H1 (cell line): ENCODE results near the gene FKRP. TPM values are rescaled to one million over a fixed set of nuclear protein-coding genes. Genes with fewer than 3 reads are reported as not detected.
A peak's percentile ranks its signal among the peaks of the same experiment; 100 is the strongest.

Experiments used
- CTCF ChIA-PET: fragments of 300-600 bp; sonication (Branson Sonifier 250); formaldehyde crosslinking; loops from one replicate; lab custom pipeline; 2021; ENCODE audit not compliant: partially characterized antibody; lab: Charles Lee
- POLR2A ChIA-PET: fragments of 300-600 bp; sonication (Branson Sonifier 250); formaldehyde crosslinking; loops from one replicate; lab custom pipeline; 2021; ENCODE audit warnings: inconsistent platforms; ENCODE audit not compliant: partially characterized antibody; lab: Charles Lee
- DNase-seq, 2 experiments: peaks; one replicate each; pipeline versions ENCODE4 v3.0.0 to v3.0.0-alpha.2; 2010 to 2022; ENCODE audit warnings: low spot score in 2 of 2, low read depth in 1 of 2, mixed read lengths in 1 of 2
- FAIRE-seq: peaks from 2 replicates; lab custom pipeline; 2011; peaks lifted over from hg19 to GRCh38; lab: Jason Lieb, UNC
- H2AFZ ChIP-seq: 2 replicates; pipeline ENCODE4 v1.8.1; 2012; ENCODE audit warnings: low read length, inconsistent platforms
- H2AK5ac ChIP-seq: 2 replicates; pipeline ENCODE4 v1.6.1; 2013; ENCODE audit warnings: low read depth, low read length
- H2BK120ac ChIP-seq: replicated peaks from 2 replicates; pipeline ENCODE3; 2013; ENCODE audit warnings: low read depth, low read length, inconsistent platforms
- H2BK12ac ChIP-seq: 2 replicates; pipeline ENCODE4 v1.6.1; 2013; ENCODE audit warnings: low read depth, low read length
- H2BK15ac ChIP-seq: 2 replicates; pipeline ENCODE4 v1.6.1; 2013; ENCODE audit warnings: low read length
- H2BK20ac ChIP-seq: 2 replicates; pipeline ENCODE4 v1.6.1; 2013; ENCODE audit warnings: low read length
- H2BK5ac ChIP-seq: 2 replicates; pipeline ENCODE4 v1.6.1; 2013; ENCODE audit warnings: low read depth, low read length
- H3K14ac ChIP-seq: 2 replicates; pipeline ENCODE4 v1.6.1; 2013; ENCODE audit warnings: inconsistent platforms; ENCODE audit not compliant: insufficient read length
- H3K18ac ChIP-seq: 2 replicates; pipeline ENCODE4 v1.6.1; 2013; ENCODE audit warnings: low read length; ENCODE audit errors: extremely low read depth
- H3K23ac ChIP-seq: 2 replicates; pipeline ENCODE4 v1.6.1; 2013; ENCODE audit warnings: inconsistent platforms; ENCODE audit not compliant: insufficient read length
- H3K23me2 ChIP-seq: 2 replicates; pipeline ENCODE4 v1.6.1; 2013; ENCODE audit warnings: low read depth, low read length
- H3K27ac ChIP-seq: 2 replicates; pipeline ENCODE4 v1.6.1; 2011; ENCODE audit warnings: low read depth, low read length, inconsistent platforms
- H3K27me3 ChIP-seq, 4 experiments: replicated peaks in 1 of 4; 1 replicate in 1 of 4; 2 replicates in 3 of 4; pipeline versions ENCODE4 v1.6.1 to v1.8.1; 2011 to 2013; ENCODE audit warnings: low read length in 3 of 4, mild to moderate bottlenecking in 3 of 4, inconsistent platforms in 2 of 4, mixed read lengths in 2 of 4, moderate library complexity in 1 of 4; ENCODE audit not compliant: control insufficient read depth in 3 of 4, insufficient read depth in 3 of 4; ENCODE audit errors: extremely low read depth in 1 of 4
- H3K36me3 ChIP-seq, 4 experiments: 2 replicates each; pipeline versions ENCODE4 v1.6.1 to v1.8.1; 2011 to 2013; ENCODE audit warnings: mild to moderate bottlenecking in 4 of 4, low read length in 3 of 4, moderate library complexity in 2 of 4, control low read depth in 1 of 4, inconsistent platforms in 1 of 4; ENCODE audit not compliant: insufficient read depth in 4 of 4, control insufficient read depth in 2 of 4
- H3K4ac ChIP-seq: replicated peaks from 2 replicates; pipeline ENCODE3; 2013; ENCODE audit warnings: low read length, low read depth, mixed read lengths, inconsistent platforms; ENCODE audit not compliant: insufficient read length
- H3K4me1 ChIP-seq, 4 experiments: replicated peaks in 1 of 4; 1 replicate in 1 of 4; 2 replicates in 3 of 4; pipeline versions ENCODE4 v1.6.1 to v1.8.1; 2011 to 2013; ENCODE audit warnings: low read length in 3 of 4, inconsistent platforms in 2 of 4, mixed read lengths in 1 of 4; ENCODE audit not compliant: insufficient read depth in 4 of 4, control insufficient read depth in 3 of 4
- H3K4me2 ChIP-seq, 2 experiments: 2 replicates each; pipeline versions ENCODE4 v1.6.1 to v1.8.1; 2011 to 2013; ENCODE audit warnings: low read depth in 2 of 2, low read length in 2 of 2, control low read depth in 1 of 2, inconsistent platforms in 1 of 2, mild to moderate bottlenecking in 1 of 2; ENCODE audit not compliant: insufficient read depth in 1 of 2
- H3K4me3 ChIP-seq, 4 experiments: fragments of 200-600, 300-600 bp in 1 of 4; sonication (generic), shearing (Covaris generic), sonication (Bioruptor Twin) in 1 of 4; 2 replicates each; pipeline versions ENCODE4 v1.5.1 to v1.8.1; 2011 to 2016; ENCODE audit warnings: low read length in 4 of 4, low read depth in 3 of 4, control low read depth in 2 of 4, inconsistent platforms in 2 of 4, mild to moderate bottlenecking in 2 of 4, mixed read lengths in 1 of 4, moderate library complexity in 1 of 4; ENCODE audit not compliant: insufficient read depth in 2 of 4; ENCODE audit errors: extremely low read depth in 1 of 4
- H3K56ac ChIP-seq: replicated peaks from 2 replicates; pipeline ENCODE3; 2013; ENCODE audit warnings: low read depth, mild to moderate bottlenecking, mixed read lengths, low read length, inconsistent platforms; ENCODE audit not compliant: insufficient read length
- H3K79me1 ChIP-seq: 2 replicates; pipeline ENCODE4 v1.6.1; 2013; ENCODE audit warnings: low read depth, low read length, control low read depth
- H3K79me2 ChIP-seq, 2 experiments: 2 replicates each; pipeline versions ENCODE4 v1.6.1 to v1.8.1; 2012 to 2013; ENCODE audit warnings: low read length in 2 of 2, mild to moderate bottlenecking in 2 of 2, inconsistent platforms in 1 of 2; ENCODE audit not compliant: insufficient read depth in 2 of 2, control insufficient read depth in 1 of 2
- H3K9ac ChIP-seq, 4 experiments: replicated peaks in 1 of 4; 1 replicate in 1 of 4; 2 replicates in 3 of 4; pipeline versions ENCODE4 v1.6.1 to v1.8.1; 2011 to 2013; ENCODE audit warnings: low read depth in 3 of 4, low read length in 3 of 4, control low read depth in 2 of 4, mild to moderate bottlenecking in 2 of 4, moderate library complexity in 2 of 4, inconsistent platforms in 1 of 4; ENCODE audit errors: extremely low read depth in 1 of 4
- H3K9me3 ChIP-seq, 2 experiments: 2 replicates each; pipeline versions ENCODE4 v1.6.1 to v1.8.1; 2012 to 2013; ENCODE audit warnings: mild to moderate bottlenecking in 2 of 2, moderate library complexity in 2 of 2, control low read depth in 1 of 2, inconsistent platforms in 1 of 2, low read depth in 1 of 2, low read length in 1 of 2, mixed read lengths in 1 of 2; ENCODE audit not compliant: insufficient read depth in 2 of 2
- H4K20me1 ChIP-seq, 2 experiments: replicated peaks in 1 of 2; 2 replicates each; pipeline versions ENCODE3 to v1.8.1; 2011 to 2013; ENCODE audit warnings: inconsistent platforms in 2 of 2, low read length in 2 of 2, mild to moderate bottlenecking in 1 of 2; ENCODE audit not compliant: insufficient read depth in 2 of 2, control insufficient read depth in 1 of 2
- H4K5ac ChIP-seq: 2 replicates; pipeline ENCODE4 v1.6.1; 2013; ENCODE audit warnings: low read length, low read depth, mixed read lengths, inconsistent platforms; ENCODE audit not compliant: insufficient read length
- H4K8ac ChIP-seq: 2 replicates; pipeline ENCODE4 v1.8.0; 2013; ENCODE audit warnings: mild to moderate bottlenecking, moderate library complexity, low read length, inconsistent platforms; ENCODE audit not compliant: insufficient read depth; ENCODE audit errors: extremely low read depth
- H4K91ac ChIP-seq: replicated peaks from 2 replicates; pipeline ENCODE3; 2013; ENCODE audit warnings: low read length, mixed read lengths, inconsistent platforms; ENCODE audit not compliant: insufficient read length
- CBX5 ChIP-seq: fragments of 300-800, 300-1000 bp; sonication (generic); IDR thresholded peaks from 2 replicates; pipeline ENCODE4 v1.7.1; 2016; ENCODE audit warnings: antibody characterized with exemption, low read length, low read depth
- CBX8 ChIP-seq: fragments of 300-800, 300-1000 bp; sonication (generic); IDR thresholded peaks from 2 replicates; pipeline ENCODE4 v1.7.1; 2016; ENCODE audit warnings: low read depth, low read length, borderline replicate concordance
- CHD1 ChIP-seq: IDR thresholded peaks from 2 replicates; pipeline ENCODE4 v1.6.1; 2012; ENCODE audit warnings: low read depth, low read length, improper control_type of control experiment
- CREB1 ChIP-seq: IDR thresholded peaks from 2 replicates; pipeline ENCODE4 v1.6.1; 2012; ENCODE audit warnings: inconsistent platforms
- CTCF ChIP-seq, 3 experiments: IDR thresholded peaks; 1 replicate in 2 of 3; 2 replicates in 1 of 3; pipeline versions ENCODE4 v1.5.1 to v1.6.1; 2011; ENCODE audit warnings: low read length in 3 of 3, mild to moderate bottlenecking in 3 of 3, inconsistent platforms in 2 of 3, low read depth in 1 of 3, moderate library complexity in 1 of 3; ENCODE audit not compliant: insufficient read depth in 1 of 3; ENCODE audit errors: control extremely low read depth in 1 of 3
- GABPA ChIP-seq: IDR thresholded peaks from 2 replicates; pipeline ENCODE4 v1.6.1; 2011; ENCODE audit warnings: mild to moderate bottlenecking, low read length, moderate library complexity, borderline replicate concordance; ENCODE audit not compliant: insufficient read depth
- SP2 ChIP-seq: IDR thresholded peaks from 2 replicates; pipeline ENCODE4 v1.6.1; 2012; ENCODE audit warnings: mild to moderate bottlenecking, low read length, inconsistent platforms
- YY1 ChIP-seq: IDR thresholded peaks from 2 replicates; pipeline ENCODE4 v1.6.1; 2011; ENCODE audit warnings: low read depth, mild to moderate bottlenecking, low read length
- WGBS, 2 experiments: shearing (Covaris generic) in 1 of 2; methylation state at CpG; one replicate each; pipeline versions ENCODE4 v1.1.6 to v1.1.7; 2013 to 2015; ENCODE audit warnings: low lambda C conversion rate in 2 of 2, mixed read lengths in 2 of 2, inconsistent platforms in 1 of 2, low coverage in 1 of 2, missing lambda C conversion rate in 1 of 2; ENCODE audit not compliant: insufficient replicate concordance in 2 of 2, insufficient coverage in 1 of 2, insufficient read length in 1 of 2; ENCODE audit errors: extremely low coverage in 1 of 2, missing lambda C conversion rate in 1 of 2; 5-methylcytosine and 5-hydroxymethylcytosine counted together
- polyA plus RNA-seq, 7 experiments: library from polyadenylated mRNA; depleted of rRNA in 3 of 7; stranded (reverse) in 5 of 7; unstranded in 2 of 7; fragments of >200 nt in 5 of 7; fragments of 200-250 nt in 2 of 7; gene quantifications; 1 replicate in 5 of 7; 2 replicates in 1 of 7; 4 replicates in 1 of 7; pipeline versions ENCODE4 v1.2.1 to v1.2.3, GENCODE V29; 2011 to 2013; ENCODE audit warnings: missing spikeins in 2 of 7, mixed read lengths in 2 of 7
- total RNA-seq: library from RNA; stranded (reverse); fragmentation: NEBNext Ultra II Directional; extraction: Animal tissue kit (Norgen Biotek cat#: 25700); gene quantifications from 2 replicates; pipeline ENCODE4 v1.2.1, GENCODE V29; 2021
- TF ChIP-seq, protein P1 (sequence below): IDR thresholded peaks from 2 replicates; pipeline ENCODE4 v1.6.1; 2012; ENCODE audit warnings: inconsistent platforms

The FKRP gene
- total and polyA plus RNA-seq, 2 of the 8 experiments (the other 6 are each of a cell fraction or from before 2014, with no cell fraction given), result 17.1 to 24.4 TPM

GRCh38 chr19:46704379-46705076, 41.3 kb upstream of the FKRP start:
- Histone ChIP-seq H4K8ac (peak overlapping the region; percentile 58), H3K79me1 (no peaks in the 10 kb centered on the region), H3K18ac (no peak overlapping the region), H3K23me2 (no peaks in the 10 kb centered on the region), H3K4ac (no peak overlapping the region), H3K56ac (no peak overlapping the region), H3K79me2 (no peaks in the 10 kb centered on the region), H3K14ac (no peak overlapping the region), H4K91ac (no peak overlapping the region), H3K27ac (no peak overlapping the region), H3K9ac (no peak overlapping the region), H4K5ac (no peak overlapping the region), H2BK20ac (no peak overlapping the region), H3K4me3 (no peak overlapping the region), H3K4me2 (no peak overlapping the region), H4K20me1 (peaks cover 5 to 10% of the 10 kb centered on the region in 2 experiments), H3K27me3 (no peaks in the 10 kb centered on the region), H3K23ac (no peak overlapping the region), H2BK120ac (no peak overlapping the region), H2BK5ac (peak overlapping the region; percentile 26; the same call in 1 of the 2 replicates), H3K9me3 (no peaks in the 10 kb centered on the region), H3K36me3 (peaks cover 2 to 51% (median 39%) of the 10 kb centered on the region in 4 experiments), H2BK15ac (no peak overlapping the region), H3K4me1 (peaks cover 0 to 1% (median 0%) of the 10 kb centered on the region in 4 experiments; a peak in 1 of 7 replicates), H2BK12ac (no peak overlapping the region), H2AK5ac (no peak overlapping the region), H2AFZ (no peak overlapping the region)
- ChIA-PET CTCF (interaction anchor here (0.6 to 7.2 kb wide), 30 partner anchors 8 to 424 kb away, joined by 3 to 188 read pairs (median 4); partner anchors contain the start of genes CALM3 and PRKD2), POLR2A (interaction anchor here (0.6 to 1.6 kb wide), 9 partner anchors 10 to 265 kb away, joined by 3 to 7 read pairs (median 3); no protein-coding TSS in a partner anchor)
- peak; percentile 58 for FAIRE-seq
- WGBS, 2 experiments, result 61% methylated on average over 21 of the region's 21 CpGs; no CpG with 5 or more reads in 1 of the 2 experiments
- peak in 1 of 2 experiments; percentile 100 for DNase-seq
- TF ChIP-seq YY1 (peak; percentile 91), CTCF (IDR thresholded peaks at IDR 0.05; ENCODE audit: control extremely low read depth in 1 of 3, insufficient read depth in 1 of 3, low read depth in 1 of 3, low read length in 3 of 3) (peak; percentile 89 to 96 (median 89)), CREB1 (peak; percentile 34; the same call in 1 of the 2 replicates), SP2 (no peak), CBX8 (no peak), CBX5 (no peak), GABPA (peak; percentile 72; the same call in 1 of the 2 replicates), CHD1 (no peak)
- TF ChIP-seq, protein P1, sequence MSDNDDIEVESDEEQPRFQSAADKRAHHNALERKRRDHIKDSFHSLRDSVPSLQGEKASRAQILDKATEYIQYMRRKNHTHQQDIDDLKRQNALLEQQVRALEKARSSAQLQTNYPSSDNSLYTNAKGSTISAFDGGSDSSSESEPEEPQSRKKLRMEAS, result 0 out of 2 replicates have a peak, but pooled peaks have one; percentile 29
